GM04504 (cell line): ENCODE data around the gene CLIC6.

Experiments used
- DNase-seq: peaks from one replicate; pipeline ENCODE4 v3.0.0-alpha.2; 2012; ENCODE audit warnings: low read depth

The CLIC6 gene

DNA sequence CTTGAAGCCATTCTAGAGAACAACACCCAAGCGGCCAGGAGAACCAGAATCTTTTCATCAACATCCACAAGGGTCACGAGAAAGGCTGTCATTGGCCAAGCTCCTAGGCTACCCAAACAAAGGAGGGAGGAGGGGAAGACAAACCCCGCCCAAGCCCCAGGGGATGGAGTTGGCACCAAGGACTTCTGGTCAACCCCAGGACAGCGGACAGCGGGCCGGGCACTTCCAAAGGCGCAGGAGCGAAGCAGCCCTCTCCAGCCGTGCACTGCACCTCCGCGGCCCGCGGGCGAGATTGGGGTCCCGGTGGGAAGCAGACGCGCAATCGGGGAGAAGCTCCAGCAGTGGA, at the start of gene CLIC6:
Gene CLIC6, plus strand, starts transcription at position 192 of the 346 bp plus-strand sequence. CDS start 395 bp downstream, outside the sequence.
- no peak for DNase-seq

DNA sequence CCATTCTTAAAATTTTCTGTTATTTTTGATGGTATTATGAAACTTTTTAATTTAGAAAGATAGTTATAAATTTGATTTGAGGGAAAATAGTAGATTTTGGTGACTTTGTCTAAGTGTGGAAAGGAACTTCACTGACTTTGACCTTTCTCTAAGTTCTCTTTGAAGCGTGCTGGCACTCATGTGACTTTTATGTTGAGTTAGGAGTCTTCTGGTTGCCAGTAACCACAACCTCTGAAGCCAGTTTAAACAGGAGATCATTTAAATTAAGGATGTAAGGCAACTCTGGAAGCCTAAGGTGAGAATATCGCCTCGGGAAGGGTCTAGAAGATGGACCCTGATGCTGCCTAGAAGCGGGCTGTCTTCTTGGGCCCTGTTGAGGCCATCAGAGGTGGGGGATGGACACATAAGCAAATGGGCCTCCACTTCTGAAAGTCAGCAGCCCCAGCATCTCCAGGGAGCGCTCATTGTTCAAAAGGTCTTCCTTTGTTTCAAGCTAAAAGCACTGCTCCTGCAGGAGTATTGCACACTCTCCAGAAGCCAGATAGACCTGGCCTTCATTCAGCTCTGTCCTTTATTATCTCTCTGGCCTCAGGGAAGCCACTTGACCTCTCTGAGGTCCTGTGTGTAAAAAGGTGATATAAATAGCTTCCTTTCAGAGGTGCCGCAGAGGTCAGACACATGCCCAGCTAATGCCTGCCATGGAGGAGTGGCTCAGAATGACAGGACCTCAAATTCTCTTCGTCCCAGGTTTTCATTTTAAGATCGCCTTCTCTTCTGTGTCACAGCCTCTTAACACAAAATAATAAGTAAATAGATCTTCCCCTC, 48.7 kb upstream of the CLIC6 start:
- DNase-seq: no peak

DNA sequence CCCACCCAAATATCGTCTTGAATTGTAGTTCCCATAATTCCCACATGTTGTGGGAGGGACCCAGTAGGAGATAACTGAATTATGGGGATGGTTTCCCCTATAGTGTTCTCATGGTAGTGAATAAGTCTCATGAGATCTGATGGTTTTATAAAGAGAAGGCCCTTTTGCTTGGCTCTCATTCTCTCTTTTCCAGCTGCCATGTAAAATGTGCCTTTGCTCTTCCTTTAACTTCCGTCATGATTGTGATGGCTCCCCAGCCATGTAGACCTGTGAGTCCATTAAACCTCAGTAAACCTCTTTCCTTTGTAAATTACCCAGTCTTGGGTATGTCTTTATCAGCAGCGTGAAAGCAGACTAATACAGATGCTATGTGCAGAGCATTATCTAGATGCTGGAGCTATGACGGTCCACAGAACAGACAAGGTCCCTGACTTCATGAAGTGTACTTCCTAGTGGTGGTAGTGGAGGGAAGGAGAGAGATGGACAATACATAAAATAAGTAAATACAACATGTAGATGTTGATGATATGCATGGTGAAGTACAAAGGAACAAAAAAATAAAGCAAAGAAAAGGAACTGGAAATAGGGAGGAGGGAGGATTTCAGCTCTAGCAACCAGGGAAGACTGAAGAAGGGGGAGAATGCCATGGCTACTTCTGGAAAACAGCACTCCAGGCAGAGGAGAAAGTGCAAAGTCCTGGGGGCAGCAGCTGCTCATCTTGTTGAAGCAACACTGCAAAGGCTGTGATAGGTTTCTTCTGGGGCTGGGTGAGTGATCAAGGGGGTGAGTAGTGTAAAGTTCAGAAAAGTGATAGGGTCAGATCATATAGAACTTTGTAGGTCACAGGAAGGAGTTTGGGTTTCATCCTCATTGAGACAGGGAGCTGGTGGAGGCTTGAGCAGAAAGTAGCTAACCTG, 47.1 kb upstream of the CLIC6 start:
- no peak for DNase-seq

DNA sequence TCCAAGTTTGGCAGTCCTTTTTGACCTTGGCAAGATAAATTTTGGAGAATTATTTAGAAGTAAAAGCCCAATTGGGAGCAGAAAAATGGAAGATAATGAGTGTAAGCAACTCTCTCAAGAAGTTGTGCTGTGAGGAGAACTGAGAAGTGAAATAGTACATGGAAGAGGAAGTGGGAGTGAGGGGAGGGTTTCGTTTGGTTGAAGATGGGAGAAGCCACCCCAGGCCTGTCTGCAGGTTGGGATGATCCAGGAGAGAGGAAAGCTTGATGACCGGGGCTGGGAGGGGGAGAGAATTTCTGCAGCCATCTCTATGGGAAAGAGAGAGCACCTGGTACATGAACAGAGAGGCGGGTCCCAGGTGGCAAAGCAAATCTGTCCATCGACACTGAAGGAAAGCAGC, 45.3 kb upstream of the CLIC6 start:
- DNase-seq: no peak

DNA sequence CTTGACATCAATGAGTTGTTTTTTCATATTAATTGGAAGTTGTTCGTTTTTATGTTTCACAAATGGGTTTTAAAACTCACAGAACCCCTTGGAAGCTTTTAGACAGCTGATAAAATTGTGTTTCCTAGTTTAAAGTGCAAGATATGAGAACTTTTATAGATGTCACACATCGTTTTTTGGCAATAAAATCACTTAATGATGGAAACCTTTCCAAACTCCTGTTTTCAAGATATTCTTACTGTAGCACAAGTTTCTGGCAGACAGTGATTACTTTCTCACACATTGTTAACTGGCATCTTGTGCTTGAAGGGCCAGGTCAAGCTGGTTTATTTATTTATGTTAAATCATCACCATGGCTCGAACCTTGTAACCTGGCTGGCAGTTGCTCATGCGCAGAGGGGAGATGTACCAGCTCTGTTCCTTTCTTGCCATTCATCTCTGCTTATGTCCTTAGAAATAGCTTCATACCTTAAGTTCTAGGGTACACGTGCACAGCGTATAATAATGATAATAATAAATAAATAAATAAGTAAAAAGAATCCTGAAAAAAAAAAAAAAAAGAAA, 43.7 kb upstream of the CLIC6 start:
- no peak for DNase-seq

DNA sequence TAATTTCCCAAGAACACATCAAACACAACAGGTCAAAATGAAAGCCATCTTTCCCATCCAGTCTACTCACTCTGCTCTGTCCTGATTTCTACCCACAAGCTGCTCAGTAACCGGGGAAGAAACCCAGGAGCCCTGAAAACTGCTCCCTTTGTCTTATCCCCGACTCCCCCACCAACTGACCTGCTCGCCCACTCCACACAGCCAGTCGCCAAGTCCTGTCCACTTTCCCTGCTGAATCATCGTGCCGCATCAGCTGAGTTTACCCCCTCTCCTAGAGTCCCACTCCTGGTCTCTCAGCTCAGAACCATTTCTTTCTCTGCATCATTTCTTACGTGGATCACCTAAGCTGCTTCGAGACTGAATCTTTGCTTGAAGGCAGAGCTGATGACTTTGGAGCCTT, 42.7 kb upstream of the CLIC6 start:
- DNase-seq: no peak

DNA sequence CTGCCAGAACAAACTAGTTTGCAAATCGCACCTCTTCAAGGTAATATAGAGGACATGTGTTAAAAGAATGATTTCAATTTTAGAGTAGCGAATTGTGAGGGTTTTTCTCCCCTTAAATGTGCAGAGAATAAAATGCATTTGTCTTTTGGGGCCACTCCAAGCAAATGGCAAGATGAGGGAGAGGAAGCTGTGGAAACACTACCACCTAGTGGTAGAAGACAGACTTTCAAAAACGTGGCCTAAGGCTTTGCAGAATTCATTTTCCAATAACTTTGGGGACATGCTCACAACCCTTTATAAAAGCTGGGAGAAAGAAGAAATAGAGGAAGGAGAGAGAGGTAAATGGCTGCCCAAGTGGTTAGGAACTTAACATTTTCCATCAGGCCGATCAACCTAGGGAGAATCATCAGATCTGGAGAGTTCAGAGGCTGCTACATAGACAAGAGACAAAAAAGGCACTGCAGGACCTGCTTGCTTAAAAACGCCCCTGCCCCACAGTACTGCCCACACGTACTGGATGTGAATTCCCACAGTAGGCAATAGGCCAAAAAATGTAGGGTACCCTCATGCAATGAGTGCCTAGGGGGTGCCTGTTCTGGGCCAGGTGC, 38.2 kb upstream of the CLIC6 start:
- DNase-seq: no peak

DNA sequence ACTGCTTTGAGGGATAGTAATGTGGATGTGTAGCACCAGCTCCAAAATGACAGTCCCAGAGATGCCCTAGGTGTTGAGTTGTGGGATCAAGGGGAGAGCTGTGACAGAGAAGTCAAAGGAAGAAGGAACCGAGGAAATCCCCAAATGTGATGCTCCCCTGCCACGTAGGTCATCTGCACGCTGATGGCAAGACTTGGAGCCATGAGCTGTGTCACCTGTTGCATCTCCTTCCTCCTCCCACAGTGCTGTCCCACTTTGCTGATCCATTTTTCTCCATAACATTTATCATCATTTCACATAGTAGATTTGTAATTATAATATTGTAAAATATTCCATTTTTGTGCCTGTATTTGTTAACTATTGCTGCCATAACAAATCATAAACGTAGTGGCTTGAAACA, 36.3 kb upstream of the CLIC6 start:
- DNase-seq: no peak

DNA sequence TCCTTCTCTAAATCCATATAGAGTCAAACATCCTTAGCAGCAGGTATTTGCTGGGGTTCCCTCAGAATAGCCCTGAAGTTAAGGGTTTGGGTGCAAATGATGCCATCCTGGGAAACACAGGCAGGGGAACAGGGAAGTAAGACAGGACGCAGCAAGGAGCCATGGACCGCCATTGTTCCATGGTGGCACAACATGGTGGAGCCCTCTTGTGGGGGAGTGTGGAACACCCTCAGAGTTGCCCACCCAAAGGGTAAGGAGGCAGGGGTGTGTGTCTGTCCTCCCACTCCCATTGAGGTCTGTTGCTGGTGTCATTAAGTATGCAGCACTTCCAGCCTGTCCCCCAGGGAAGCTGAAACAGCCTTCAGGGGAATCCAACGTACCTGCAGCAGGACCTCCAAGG, 33.5 kb upstream of the CLIC6 start:
- DNase-seq: no peak

DNA sequence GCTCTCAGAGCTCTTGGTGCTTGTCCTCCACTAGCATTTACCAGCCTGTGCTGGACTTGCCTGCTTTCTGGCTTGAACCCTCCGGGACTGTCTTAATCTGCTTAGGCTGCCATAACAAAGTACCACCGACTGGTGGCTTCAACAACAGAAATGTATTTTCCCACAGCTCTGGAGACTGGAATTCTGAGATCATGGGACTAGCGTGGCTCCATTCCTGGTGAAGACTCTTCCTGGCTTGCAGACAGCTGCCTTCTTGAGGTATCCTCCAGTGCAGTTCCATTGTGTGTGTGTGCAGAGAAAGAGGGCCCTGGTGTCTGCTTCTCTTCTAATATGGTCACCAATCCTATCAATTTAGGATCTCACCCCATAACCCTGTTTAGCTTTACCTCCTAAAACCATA, 31.8 kb upstream of the CLIC6 start:
- no peak for DNase-seq

DNA sequence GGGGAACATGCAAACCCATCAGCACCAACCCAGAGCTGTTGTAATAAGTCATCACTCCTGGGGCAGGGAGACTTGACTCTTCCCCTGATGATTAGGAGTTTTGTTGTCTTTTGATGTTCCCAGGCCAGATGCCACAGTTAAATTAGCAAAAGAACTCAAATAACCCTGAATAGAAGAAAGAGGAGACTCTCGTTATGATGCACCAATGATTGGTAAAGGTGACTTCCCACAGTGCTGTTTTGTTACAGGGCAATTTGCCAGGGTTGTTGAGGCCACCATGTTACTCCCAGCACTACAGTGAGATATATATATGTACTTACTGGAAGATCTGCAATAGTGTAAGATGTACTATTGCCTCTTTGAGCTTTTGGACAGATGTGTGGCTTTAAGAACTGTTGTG, 29.5 kb upstream of the CLIC6 start:
- DNase-seq: no peak

DNA sequence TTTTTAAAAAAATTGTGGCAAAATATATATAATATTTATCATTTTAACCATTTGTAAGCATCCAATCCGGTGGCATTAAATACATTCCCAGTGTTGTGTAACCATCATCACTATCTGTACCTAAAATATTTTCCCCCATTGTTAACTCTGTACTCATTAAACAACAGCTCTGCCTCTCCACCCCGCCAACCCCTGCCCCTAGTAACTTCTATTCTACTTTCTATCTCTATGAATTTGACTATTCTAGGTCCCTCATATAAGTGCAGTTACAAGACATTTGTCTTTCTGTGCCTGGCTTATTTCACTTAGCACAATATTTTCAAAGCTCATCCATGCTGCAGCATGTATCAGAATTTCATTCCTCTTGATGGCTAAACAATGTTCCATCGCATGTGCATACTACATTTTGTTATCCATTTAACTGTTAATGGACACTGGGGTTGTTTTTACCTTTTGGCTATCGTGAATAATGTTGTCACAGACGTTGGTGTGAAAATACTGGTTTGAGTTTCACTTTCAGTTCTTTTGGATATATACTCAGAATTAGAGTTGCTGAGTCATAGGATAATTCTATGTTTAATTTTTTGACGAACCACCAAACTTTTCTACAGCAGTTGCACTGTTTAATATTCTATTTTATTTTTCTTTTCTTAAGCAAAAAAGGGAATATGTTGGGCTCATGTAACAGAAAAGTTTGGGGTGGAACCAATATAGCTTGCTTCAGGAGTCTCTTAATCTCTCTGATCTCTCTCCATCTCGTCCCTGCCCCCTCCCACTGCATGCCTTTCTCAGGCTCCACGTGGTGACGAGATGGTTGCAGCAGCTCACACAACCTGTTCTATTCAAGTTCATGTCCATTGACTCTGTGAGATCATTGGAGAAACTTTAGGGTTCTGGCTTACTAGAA, 28.7 kb upstream of the CLIC6 start:
- DNase-seq: no peak

DNA sequence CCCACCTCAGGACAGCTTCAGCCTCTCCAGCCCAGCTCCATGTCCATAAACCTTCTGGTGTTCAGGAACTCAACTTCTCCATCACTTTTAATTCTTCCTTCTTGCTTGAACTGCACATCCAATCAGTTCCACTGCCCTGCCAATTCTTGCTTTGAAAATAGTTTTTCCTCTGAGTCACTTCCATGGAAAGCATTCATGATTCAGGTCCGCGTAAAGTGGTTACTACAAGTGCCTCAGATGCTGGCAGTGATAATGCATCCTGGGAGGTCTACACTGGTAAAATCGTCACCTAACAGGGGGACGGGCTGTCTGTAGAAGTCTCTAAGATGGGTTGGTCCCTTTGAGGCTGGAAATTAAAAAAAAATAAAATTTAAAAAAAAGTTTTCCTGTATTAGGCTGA, 27.9 kb upstream of the CLIC6 start:
- DNase-seq: peak; percentile 54

DNA sequence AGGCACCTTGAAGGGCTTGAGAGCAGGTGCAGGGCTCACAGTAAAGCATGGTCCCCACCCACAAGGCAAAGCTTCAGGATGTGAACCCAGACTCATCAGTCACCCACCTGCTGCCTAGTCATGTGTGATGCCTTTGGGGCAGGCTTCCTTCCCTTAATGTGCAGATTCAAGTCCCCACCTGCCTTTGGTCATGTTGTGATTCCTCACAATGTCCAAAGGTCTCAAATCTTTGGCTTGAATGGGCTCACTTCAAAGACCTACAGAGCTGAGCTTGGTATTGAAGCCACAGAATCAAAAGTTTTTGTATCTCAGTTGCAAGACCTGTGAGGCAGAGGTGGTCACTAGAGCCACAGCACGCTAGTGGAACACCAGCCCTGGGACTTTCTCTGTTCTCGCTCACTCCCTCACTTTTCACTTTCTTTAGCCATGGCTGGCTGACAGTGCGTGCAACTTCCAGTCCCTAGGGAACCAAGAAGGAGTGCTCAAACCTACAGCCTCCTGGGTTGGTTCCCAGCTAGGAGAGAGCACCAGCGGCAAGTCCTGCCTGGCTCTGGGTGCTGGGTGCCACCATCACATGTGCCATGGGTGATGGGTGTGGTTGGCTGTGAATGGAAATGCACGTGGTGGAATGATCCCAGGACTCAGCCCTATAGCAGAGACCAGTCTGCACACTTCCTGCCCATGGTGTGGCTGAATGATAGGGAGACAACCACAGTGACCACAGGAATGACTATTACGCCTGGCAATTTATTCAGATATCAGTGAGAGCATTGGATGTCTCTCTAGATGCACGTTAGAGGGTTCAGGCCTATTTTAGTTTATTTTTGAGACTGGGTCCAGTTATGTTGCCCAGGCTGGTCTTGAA, 26.4 kb upstream of the CLIC6 start:
- peak; percentile 7 for DNase-seq

DNA sequence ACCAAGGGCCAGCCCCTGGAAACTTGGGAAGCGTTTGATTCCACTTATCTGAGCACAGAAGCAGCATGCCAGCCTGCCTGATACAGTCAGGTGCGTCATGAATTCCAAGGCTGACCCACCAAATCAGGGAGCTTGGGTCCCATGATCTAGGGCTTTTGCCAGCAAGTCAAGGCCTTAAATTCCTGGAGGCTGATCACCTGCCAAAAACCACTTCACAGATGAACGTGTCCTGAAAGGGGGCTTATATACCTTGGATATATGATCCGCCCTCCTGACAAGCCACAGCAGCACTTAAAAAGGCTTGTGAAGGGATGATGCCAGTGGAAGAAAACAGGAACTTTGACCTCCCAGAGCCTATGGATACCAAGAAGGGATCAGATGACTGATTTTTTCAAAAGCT, 24.0 kb upstream of the CLIC6 start:
- no peak for DNase-seq

DNA sequence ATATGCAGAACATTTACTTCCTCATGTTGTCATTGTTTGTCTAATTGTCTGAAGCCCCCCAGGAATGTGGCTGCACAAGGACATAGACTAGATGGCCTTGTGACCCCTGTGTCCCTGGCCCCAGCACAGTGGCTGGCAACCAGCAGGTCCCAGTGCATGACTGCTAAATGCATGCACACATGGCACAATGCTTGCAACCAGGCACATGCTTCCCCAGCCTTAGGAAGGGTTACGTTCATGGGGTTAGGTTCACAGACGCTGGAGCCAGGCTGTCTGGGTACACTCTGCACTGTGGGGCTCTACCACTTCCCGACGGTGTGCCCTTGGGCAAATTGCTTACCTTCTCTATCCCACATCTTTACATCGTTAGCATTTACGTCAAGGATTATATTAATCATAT, 21.2 kb upstream of the CLIC6 start:
- DNase-seq: no peak

DNA sequence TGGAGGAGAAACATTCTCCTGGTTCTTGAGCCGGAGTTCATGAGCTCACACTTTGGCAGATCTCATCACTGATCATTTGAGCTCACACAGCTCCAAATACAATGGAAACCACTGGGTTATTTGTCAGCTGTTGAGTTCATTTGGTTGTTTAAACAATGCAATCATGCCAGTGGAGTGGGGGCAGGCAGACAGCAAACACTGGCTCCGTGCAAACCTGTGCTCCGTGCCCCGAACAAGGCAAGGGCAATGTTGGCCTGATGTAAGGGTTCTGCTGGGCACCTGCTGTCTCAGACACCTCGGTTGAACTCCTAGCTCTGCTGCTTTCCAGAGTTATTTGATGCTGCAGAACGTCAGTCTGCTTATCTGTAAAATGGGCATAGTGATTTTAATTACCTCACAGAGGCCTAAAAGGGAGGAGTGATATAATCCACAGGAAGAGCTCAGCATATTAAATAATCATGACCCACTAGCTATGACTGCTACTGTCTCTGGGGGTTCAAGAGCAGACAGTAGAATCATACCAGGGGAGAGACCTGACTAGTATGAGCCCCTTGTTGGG, 20.0 kb upstream of the CLIC6 start:
- no peak for DNase-seq

DNA sequence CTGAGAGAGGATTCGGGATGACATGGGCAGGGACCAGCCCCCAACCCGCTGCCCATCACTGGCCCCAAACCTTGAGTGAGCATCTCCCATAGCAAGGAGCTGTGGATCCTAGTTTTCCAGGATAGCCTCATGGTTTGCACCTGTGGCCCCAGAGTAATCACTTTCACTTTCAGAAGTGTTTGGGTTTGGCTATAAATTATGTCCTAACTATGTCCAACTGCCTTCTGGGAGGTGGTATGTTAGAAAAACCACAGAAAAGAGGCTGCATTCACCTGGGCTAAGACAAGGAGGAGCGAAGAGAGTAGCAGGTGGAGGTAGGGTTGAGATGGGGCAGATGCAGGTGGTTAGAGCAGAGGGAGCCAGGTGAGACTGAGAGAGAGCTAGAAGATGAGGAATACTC, 19.4 kb upstream of the CLIC6 start:
- no peak for DNase-seq

DNA sequence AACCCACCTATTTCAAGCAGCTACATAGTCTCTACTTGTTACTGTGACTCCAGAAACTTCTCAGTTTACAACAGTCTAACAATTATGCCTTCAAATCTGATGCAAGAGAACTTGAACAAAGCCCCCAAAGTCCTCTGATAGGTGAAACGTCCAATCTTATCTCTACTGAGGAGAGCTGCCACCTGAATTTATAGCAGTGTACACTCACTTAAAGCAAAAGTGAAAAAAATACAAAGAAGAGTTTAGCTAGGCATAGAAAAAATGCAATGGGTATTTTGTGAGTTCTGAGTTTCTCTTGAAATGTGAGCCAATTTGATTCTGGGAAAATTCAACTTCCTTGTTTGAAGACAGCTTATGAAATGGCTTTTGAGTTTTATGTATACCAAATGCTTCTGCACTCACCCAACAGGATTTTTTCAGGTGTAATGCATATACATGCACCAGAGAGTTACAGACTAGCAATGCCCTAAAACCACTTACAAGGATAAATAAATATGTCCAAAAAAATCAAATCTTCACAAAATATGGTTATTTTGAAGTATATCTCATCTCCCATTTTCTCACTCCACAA, 17.8 kb upstream of the CLIC6 start:
- no peak for DNase-seq

DNA sequence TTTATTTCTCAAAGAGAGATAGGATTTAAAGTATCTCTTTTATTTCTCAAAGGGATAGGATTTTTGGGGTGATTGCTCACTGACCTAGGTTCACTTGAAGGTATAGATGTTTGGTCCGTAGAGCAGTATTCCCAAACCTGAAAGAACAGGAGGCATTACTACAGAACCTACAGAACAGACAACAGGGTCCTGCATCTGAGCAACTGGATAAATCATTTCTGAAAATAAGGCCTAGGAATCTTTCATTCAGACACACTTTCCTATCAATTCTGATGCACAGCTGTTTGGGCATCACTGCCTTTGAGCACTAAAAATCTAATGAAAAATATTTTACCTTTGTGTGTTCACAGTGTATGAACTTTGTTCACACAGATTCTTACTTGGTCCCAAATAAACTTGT, 17.2 kb upstream of the CLIC6 start:
- DNase-seq: no peak
